Esophagus squamous epithelium (tissue), 5 donors: ENCODE measurements around the gene INPP5E. TPM values are rescaled to one million over a fixed set of nuclear protein-coding genes. Genes with fewer than 3 reads are reported as not detected.

Experiments
- DNase-seq: peaks from one replicate; lab custom pipeline; 2025; lab: John Stamatoyannopoulos, UW
- H3K27ac ChIP-seq, 4 donors: fragments of 200-600 bp; sonication (generic); one replicate each; pipeline ENCODE4 v1.5.1; 2016 to 2019; ENCODE audit warnings: mild to moderate bottlenecking in 1 of 4
- H3K27me3 ChIP-seq, 4 donors: fragments of 200-600 bp; sonication (generic); 1 replicate in 3 of 4; 2 replicates in 1 of 4; pipeline versions ENCODE4 v1.5.1 to v1.6.0; 2017 to 2021; ENCODE audit warnings: antibody characterized with exemption in 1 of 4
- H3K36me3 ChIP-seq, 3 donors: fragments of 200-600 bp; sonication (generic); one replicate each; pipeline ENCODE4 v1.5.1; 2016 to 2019
- H3K4me1 ChIP-seq, 3 donors: fragments of 200-600 bp; sonication (generic); one replicate each; pipeline ENCODE4 v1.5.1; 2017 to 2019
- H3K4me3 ChIP-seq, 4 donors: fragments of 200-600 bp; sonication (generic); 1 replicate in 3 of 4; 2 replicates in 1 of 4; pipeline ENCODE4 v1.5.1; 2016 to 2019; ENCODE audit warnings: mild to moderate bottlenecking in 2 of 4, moderate library complexity in 1 of 4
- H3K9me3 ChIP-seq, 3 donors: fragments of 200-600 bp; sonication (generic); one replicate each; pipeline ENCODE4 v1.5.1; 2016 to 2019
- CTCF ChIP-seq, 6 experiments: fragments of 450-650 bp in 4 of 6; fragments of 200-600 bp in 2 of 6; sonication (generic) in 2 of 6; IDR thresholded peaks; one replicate each; pipeline ENCODE4 v1.5.1; 2016 to 2019; ENCODE audit warnings: antibody characterized with exemption in 6 of 6, mild to moderate bottlenecking in 4 of 6, moderate library complexity in 4 of 6
- POLR2A ChIP-seq, 4 donors: fragments of 450-650 bp; IDR thresholded peaks; one replicate each; pipeline ENCODE4 v1.6.1; 2017; ENCODE audit warnings: antibody characterized with exemption in 4 of 4, mild to moderate bottlenecking in 4 of 4, moderate library complexity in 3 of 4
- whole genome bisulfite sequencing, 2 donors: methylation state at CpG; one replicate each; pipeline ENCODE4 v1.1.5; 2018; 5-methylcytosine and 5-hydroxymethylcytosine counted together
- intact Hi-C: fragments of 100-400 bp; cut with DNase I; formaldehyde crosslinking; loops from one replicate; pipeline ENCODE4 v1.15.0; 2022
- total RNA-seq, 4 donors: library from RNA; depleted of rRNA; stranded (reverse); fragments of >200 nt; gene quantifications; one replicate each; pipeline ENCODE4 v1.1.0, GENCODE V29; 2016
- donor health status: DM: yes; HTN: yes; CAD: no.

INPP5E gene
- total RNA-seq, 4 donors from 2014 or later = 6.2 to 7.8 (median 7.5) TPM

- no peak overlapping the region for H3K4me3 ChIP-seq
- TF ChIP-seq POLR2A (IDR thresholded peaks at IDR 0.05) (no peak), CTCF (IDR thresholded peaks at IDR 0.05) (no peak)
- H3K27ac ChIP-seq = no peak overlapping the region
- H3K9me3 ChIP-seq = no peaks in the 10 kb centered on the region
- DNase-seq = no peak
- peaks cover 32 to 100% (median 66%) of the 10 kb centered on the region in 3 donors for H3K36me3 ChIP-seq
- H3K27me3 ChIP-seq = no peaks in the 10 kb centered on the region
- 87 to 90% methylated on average over 17 of the region's 19 CpGs for WGBS, 2 donors
- intact Hi-C loops = no loop called here
- H3K4me1 ChIP-seq = no peaks in the 10 kb centered on the region
Observed at GRCh38 chr9:136471802-136472487, 32.3 kb upstream of the INPP5E start.

- H3K27me3 ChIP-seq = no peaks in the 10 kb centered on the region
- intact Hi-C loops = no loop called here
- no peak for DNase-seq
- no peak overlapping the region for H3K4me3 ChIP-seq
- no peak overlapping the region for H3K27ac ChIP-seq
- peaks cover 30 to 100% (median 66%) of the 10 kb centered on the region in 3 donors for H3K36me3 ChIP-seq
- WGBS, 2 donors = 80 to 88% methylated on average over 1 to 4 of the region's 12 CpGs
- TF ChIP-seq CTCF (IDR thresholded peaks at IDR 0.05) (no peak), POLR2A (IDR thresholded peaks at IDR 0.05) (no peak)
- H3K9me3 ChIP-seq = no peaks in the 10 kb centered on the region
- no peaks in the 10 kb centered on the region for H3K4me1 ChIP-seq
Observed at GRCh38 chr9:136470792-136471469, 31.3 kb upstream of the INPP5E start.

GRCh38 chr9:136470356-136470755 lies 30.7 kb upstream of the INPP5E start:
- no peak overlapping the region for H3K27ac ChIP-seq
- no peaks in the 10 kb centered on the region for H3K27me3 ChIP-seq
- no peak overlapping the region for H3K4me3 ChIP-seq
- H3K36me3 ChIP-seq = peaks cover 27 to 100% (median 66%) of the 10 kb centered on the region in 3 donors
- WGBS, 2 donors = 93 to 97% methylated on average over 10 to 11 of the region's 11 CpGs
- intact Hi-C loops = no loop called here
- H3K9me3 ChIP-seq = no peaks in the 10 kb centered on the region
- H3K4me1 ChIP-seq = no peaks in the 10 kb centered on the region
- TF ChIP-seq CTCF (IDR thresholded peaks at IDR 0.05) (no peak), POLR2A (IDR thresholded peaks at IDR 0.05) (no peak)
- no peak for DNase-seq

- intact Hi-C loops = no loop called here
- no peak for TF ChIP-seq POLR2A (IDR thresholded peaks at IDR 0.05)
- TF ChIP-seq CTCF (IDR thresholded peaks at IDR 0.05) = no peak
- peaks cover 26 to 100% (median 63%) of the 10 kb centered on the region in 3 donors for H3K36me3 ChIP-seq
- DNase-seq = no peak
- H3K27me3 ChIP-seq = no peaks in the 10 kb centered on the region
- H3K4me1 ChIP-seq = no peaks in the 10 kb centered on the region
- no peak overlapping the region for H3K4me3 ChIP-seq
- H3K27ac ChIP-seq = no peak overlapping the region
- H3K9me3 ChIP-seq = no peaks in the 10 kb centered on the region
- WGBS, 2 donors = 61 to 87% methylated on average over 7 to 15 of the region's 15 CpGs
Observed at GRCh38 chr9:136467766-136468165, 28.1 kb upstream of the INPP5E start.

- WGBS, 2 donors = 89 to 97% methylated on average over 12 to 15 of the region's 30 CpGs
- H3K27ac ChIP-seq = no peak overlapping the region
- intact Hi-C loops = no loop called here
Observed at GRCh38 chr9:136466155-136466541, 26.5 kb upstream of the INPP5E start.

More at GRCh38 chr9:136466155-136466541, 26.5 kb upstream of the INPP5E start:
- Histone ChIP-seq H3K4me1 (no peaks in the 10 kb centered on the region), H3K9me3 (no peaks in the 10 kb centered on the region), H3K4me3 (no peak overlapping the region), H3K27me3 (no peaks in the 10 kb centered on the region), H3K36me3 (peaks cover 38 to 100% (median 59%) of the 10 kb centered on the region in 3 donors)
- TF ChIP-seq POLR2A (IDR thresholded peaks at IDR 0.05) = no peak
- no peak for TF ChIP-seq CTCF (IDR thresholded peaks at IDR 0.05)
- DNase-seq = no peak
